Keratinocyte (primary cell): ENCODE results near the gene NKD1. TPM values are rescaled to one million over a fixed set of nuclear protein-coding genes. Genes with fewer than 3 reads are reported as not detected.

ENCODE experiments used
- DNase-seq: peaks from one replicate; pipeline ENCODE4 v3.0.0-alpha.2; 2011; ENCODE audit warnings: low read depth, missing footprints, low spot score
- FAIRE-seq: peaks from 2 replicates; lab custom pipeline; 2011; peaks lifted over from hg19 to GRCh38; lab: Jason Lieb, UNC
- H2AFZ ChIP-seq: 2 replicates; pipeline ENCODE4 v1.6.0; 2012; ENCODE audit warnings: low read length, control low read depth, inconsistent platforms; ENCODE audit not compliant: control insufficient read depth
- H3K27ac ChIP-seq: 2 replicates; pipeline ENCODE4 v1.5.1; 2011; ENCODE audit warnings: low read length; ENCODE audit not compliant: control insufficient read depth, insufficient read depth
- H3K27me3 ChIP-seq: 3 replicates; pipeline ENCODE4 v1.6.0; 2011; ENCODE audit warnings: low read length; ENCODE audit not compliant: control insufficient read depth, insufficient read depth; ENCODE audit errors: extremely low read depth
- H3K36me3 ChIP-seq, 2 experiments: 2 replicates in 1 of 2; 3 replicates in 1 of 2; pipeline ENCODE4 v1.5.1; 2011; ENCODE audit warnings: low read length in 2 of 2, mild to moderate bottlenecking in 1 of 2; ENCODE audit not compliant: control insufficient read depth in 2 of 2, insufficient read depth in 2 of 2; ENCODE audit errors: extremely low read depth in 1 of 2
- H3K4me1 ChIP-seq: 3 replicates; pipeline ENCODE4 v1.5.1; 2011; ENCODE audit warnings: low read length; ENCODE audit not compliant: control insufficient read depth, insufficient read depth; ENCODE audit errors: extremely low read depth
- H3K4me2 ChIP-seq: 3 replicates; pipeline ENCODE4 v1.6.0; 2011; ENCODE audit warnings: low read depth, low read length; ENCODE audit not compliant: control insufficient read depth, insufficient read depth; ENCODE audit errors: extremely low read depth
- H3K4me3 ChIP-seq, 3 experiments: fragments of 200-600 bp in 1 of 3; sonication (generic) in 1 of 3; 2 replicates in 2 of 3; 3 replicates in 1 of 3; pipeline ENCODE4 v1.5.1; 2011 to 2016; ENCODE audit warnings: low read length in 3 of 3, mild to moderate bottlenecking in 3 of 3, control low read depth in 2 of 3, inconsistent platforms in 1 of 3, low read depth in 1 of 3, mixed read lengths in 1 of 3, mixed run types in 1 of 3, moderate library complexity in 1 of 3; ENCODE audit not compliant: control insufficient read depth in 2 of 3, insufficient read depth in 2 of 3; ENCODE audit errors: extremely low read depth in 1 of 3
- H3K79me2 ChIP-seq: 2 replicates; pipeline ENCODE4 v1.6.0; 2012; ENCODE audit warnings: low read length; ENCODE audit not compliant: control insufficient read depth, insufficient read depth
- H3K9ac ChIP-seq: 3 replicates; pipeline ENCODE4 v1.6.0; 2011; ENCODE audit warnings: low read length; ENCODE audit not compliant: control insufficient read depth, insufficient read depth; ENCODE audit errors: extremely low read depth
- H3K9me1 ChIP-seq: 3 replicates; pipeline ENCODE4 v1.6.0; 2011; ENCODE audit warnings: low read length; ENCODE audit not compliant: control insufficient read depth, insufficient read depth; ENCODE audit errors: extremely low read depth
- H3K9me3 ChIP-seq: 2 replicates; pipeline ENCODE4 v1.5.1; 2012; ENCODE audit warnings: low read depth, low read length; ENCODE audit not compliant: control insufficient read depth
- H4K20me1 ChIP-seq: 3 replicates; pipeline ENCODE4 v1.6.0; 2011; ENCODE audit warnings: low read length; ENCODE audit not compliant: control insufficient read depth, insufficient read depth; ENCODE audit errors: extremely low read depth
- EZH2 ChIP-seq: IDR thresholded peaks from one replicate; pipeline ENCODE4 v1.6.1; 2012; ENCODE audit warnings: inconsistent platforms, mild to moderate bottlenecking, low read length, moderate library complexity
- dilution Hi-C: fragments of 300-500 bp; cut with MboI; formaldehyde crosslinking; loops from one replicate; pipeline ENCODE4 v1.7.0; 2020; ENCODE audit warnings: low sequenced_read_pairs; ENCODE audit not compliant: extremely low pct_ligation_motif_present
- polyA plus RNA-seq, 5 experiments: library from polyadenylated mRNA; depleted of rRNA in 3 of 5; stranded (reverse) in 3 of 5; stranded (forward) in 1 of 5; unstranded in 1 of 5; fragments of >200 nt; gene quantifications; 1 replicate in 1 of 5; 2 replicates in 3 of 5; 3 replicates in 1 of 5; pipeline versions ENCODE4 v1.2.1 to v1.2.3, GENCODE V29; 2011 to 2012; ENCODE audit warnings: missing spikeins in 2 of 5, low read depth in 1 of 5, low replicate concordance in 1 of 5
- TF ChIP-seq, protein P1 (sequence below), 3 experiments: IDR thresholded peaks in 1 of 3; conservative IDR thresholded peaks in 1 of 3; optimal IDR thresholded peaks in 1 of 3; 2 replicates in 2 of 3; 3 replicates in 1 of 3; pipeline versions ENCODE3 to v1.5.1; 2011; ENCODE audit warnings: low read length in 3 of 3, mild to moderate bottlenecking in 3 of 3, moderate library complexity in 2 of 3, control low read depth in 1 of 3, inconsistent platforms in 1 of 3; ENCODE audit not compliant: insufficient read depth in 2 of 3; ENCODE audit errors: extremely low read depth in 1 of 3

NKD1 gene
- polyA plus RNA-seq, 1 donor (not counting 4 experiments of a cell fraction or from before 2014, with no cell fraction given), result 0.62 TPM

DNA sequence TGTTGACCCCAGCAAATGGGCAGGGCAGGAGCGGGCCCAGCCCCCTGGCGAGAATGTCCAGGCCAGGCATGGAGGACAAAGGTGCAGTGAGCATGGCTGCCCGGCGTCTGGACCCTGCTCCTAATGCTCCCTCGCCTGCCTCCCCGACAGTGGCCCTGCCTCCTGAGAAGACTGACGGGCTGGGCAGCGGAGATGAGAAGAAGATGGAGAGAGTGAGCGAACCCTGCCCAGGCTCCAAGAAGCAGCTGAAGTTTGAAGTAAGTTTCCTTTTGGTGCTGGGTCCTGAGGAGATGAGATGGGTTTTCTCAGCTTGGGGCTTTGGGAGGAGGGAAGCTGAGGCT, 73.2 kb downstream of the NKD1 start:
- TF ChIP-seq EZH2, result no peak
- TF ChIP-seq, protein P1, sequence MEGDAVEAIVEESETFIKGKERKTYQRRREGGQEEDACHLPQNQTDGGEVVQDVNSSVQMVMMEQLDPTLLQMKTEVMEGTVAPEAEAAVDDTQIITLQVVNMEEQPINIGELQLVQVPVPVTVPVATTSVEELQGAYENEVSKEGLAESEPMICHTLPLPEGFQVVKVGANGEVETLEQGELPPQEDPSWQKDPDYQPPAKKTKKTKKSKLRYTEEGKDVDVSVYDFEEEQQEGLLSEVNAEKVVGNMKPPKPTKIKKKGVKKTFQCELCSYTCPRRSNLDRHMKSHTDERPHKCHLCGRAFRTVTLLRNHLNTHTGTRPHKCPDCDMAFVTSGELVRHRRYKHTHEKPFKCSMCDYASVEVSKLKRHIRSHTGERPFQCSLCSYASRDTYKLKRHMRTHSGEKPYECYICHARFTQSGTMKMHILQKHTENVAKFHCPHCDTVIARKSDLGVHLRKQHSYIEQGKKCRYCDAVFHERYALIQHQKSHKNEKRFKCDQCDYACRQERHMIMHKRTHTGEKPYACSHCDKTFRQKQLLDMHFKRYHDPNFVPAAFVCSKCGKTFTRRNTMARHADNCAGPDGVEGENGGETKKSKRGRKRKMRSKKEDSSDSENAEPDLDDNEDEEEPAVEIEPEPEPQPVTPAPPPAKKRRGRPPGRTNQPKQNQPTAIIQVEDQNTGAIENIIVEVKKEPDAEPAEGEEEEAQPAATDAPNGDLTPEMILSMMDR (optimal IDR thresholded peaks at IDR 0.05 in 1 of 3, IDR thresholded peaks at IDR 0.05 in 1 of 3, conservative IDR thresholded peaks at IDR 0.05 in 1 of 3; ENCODE audit: extremely low read depth in 1 of 3, insufficient read depth in 2 of 3, low read length in 3 of 3), result no peak
- H3K4me3 ChIP-seq, result no peak overlapping the region
- no peak overlapping the region for H2AFZ ChIP-seq
- no peaks in the 10 kb centered on the region for H4K20me1 ChIP-seq
- H3K9ac ChIP-seq, result no peak overlapping the region
- no peak overlapping the region for H3K4me2 ChIP-seq
- no peaks in the 10 kb centered on the region for H3K36me3 ChIP-seq
- DNase-seq, result no peak
- no peak overlapping the region for H3K27ac ChIP-seq
- no peaks in the 10 kb centered on the region for H3K9me1 ChIP-seq
- dilution Hi-C loops, result no loop called here
- H3K79me2 ChIP-seq, result no peaks in the 10 kb centered on the region
- no peaks in the 10 kb centered on the region for H3K4me1 ChIP-seq
- FAIRE-seq, result no peak
- H3K27me3 ChIP-seq, result no peaks in the 10 kb centered on the region
- no peaks in the 10 kb centered on the region for H3K9me3 ChIP-seq

DNA sequence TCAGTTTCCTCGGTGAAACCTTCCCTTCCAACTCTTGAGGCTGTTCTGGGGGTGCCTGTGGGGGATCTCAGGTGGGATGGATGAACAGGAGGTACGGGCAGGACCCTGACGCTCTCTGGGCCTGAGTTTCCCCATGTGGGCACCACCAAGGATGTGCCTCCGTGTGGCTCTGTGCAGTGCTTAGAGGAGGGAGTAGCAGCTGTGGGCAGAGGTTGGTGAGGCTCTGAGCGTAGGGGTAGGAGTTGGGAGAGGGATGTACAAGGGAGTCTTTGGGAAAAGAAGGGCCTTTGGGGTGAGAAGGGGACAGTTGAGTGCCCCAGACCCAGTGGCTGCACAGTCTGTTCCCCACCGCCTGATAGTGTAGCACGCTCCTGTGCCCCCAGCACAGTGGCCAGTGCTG, 73.8 kb downstream of the NKD1 start:
- TF ChIP-seq, protein P1 (optimal IDR thresholded peaks at IDR 0.05 in 1 of 3, IDR thresholded peaks at IDR 0.05 in 1 of 3, conservative IDR thresholded peaks at IDR 0.05 in 1 of 3; ENCODE audit: extremely low read depth in 1 of 3, insufficient read depth in 2 of 3, low read length in 3 of 3), result no peak
- no peak for TF ChIP-seq EZH2
- H4K20me1 ChIP-seq, result no peaks in the 10 kb centered on the region
- H3K4me1 ChIP-seq, result no peaks in the 10 kb centered on the region
- H3K79me2 ChIP-seq, result no peaks in the 10 kb centered on the region
- H2AFZ ChIP-seq, result no peak overlapping the region
- no peak for DNase-seq
- H3K9me1 ChIP-seq, result no peaks in the 10 kb centered on the region
- no peaks in the 10 kb centered on the region for H3K27me3 ChIP-seq
- H3K9ac ChIP-seq, result no peak overlapping the region
- no peak for FAIRE-seq
- no peaks in the 10 kb centered on the region for H3K36me3 ChIP-seq
- no peak overlapping the region for H3K4me3 ChIP-seq
- H3K9me3 ChIP-seq, result no peaks in the 10 kb centered on the region
- H3K4me2 ChIP-seq, result no peak overlapping the region
- dilution Hi-C loops, result no loop called here
- no peak overlapping the region for H3K27ac ChIP-seq
